PC-3 (cell line): Measurements from ENCODE around the gene SLC4A4. TPM values are rescaled to one million over a fixed set of nuclear protein-coding genes. Genes with fewer than 3 reads are reported as not detected.
A peak's percentile ranks its signal among the peaks of the same experiment; 100 is the strongest.

Experiments used
- ATAC-seq: fragments of 200-7000 bp; cut with Tn5 transposase; 2 replicates; pipeline ENCODE4 v1.9.1; 2020; ENCODE audit warnings: mild to moderate bottlenecking, moderate library complexity
- BruUV-seq: library from RNA; stranded (reverse); fragments of 400-500 nt; replicated peaks from 2 replicates; lab custom pipeline; 2021; lab: Mats Ljungman, UMichigan
- CTCF ChIA-PET: fragments of 300-600 bp; sonication (Branson Sonifier 250); formaldehyde crosslinking; loops from one replicate; lab custom pipeline; 2022; ENCODE audit warnings: antibody characterized with exemption; lab: Charles Lee
- POLR2A ChIA-PET: fragments of 300-600 bp; sonication (Branson Sonifier 250); formaldehyde crosslinking; loops from one replicate; lab custom pipeline; 2022; ENCODE audit warnings: antibody characterized with exemption; ENCODE audit not compliant: unreplicated experiment; lab: Charles Lee
- DNase-seq: peaks from one replicate; pipeline ENCODE4 v3.0.0-alpha.2; 2015
- H2AFZ ChIP-seq: fragments of 300-600 bp; sonication (generic); 2 replicates; pipeline ENCODE4 v1.6.0; 2016; ENCODE audit warnings: antibody characterized with exemption, low read length
- H3F3A ChIP-seq: fragments of 300-600 bp; sonication (generic); one replicate; pipeline ENCODE4 v1.6.0; 2017; ENCODE audit warnings: antibody characterized with exemption, low read length, control low read depth, mild to moderate bottlenecking; ENCODE audit not compliant: unreplicated experiment
- H3K27ac ChIP-seq: fragments of 300-600 bp; sonication (generic); 2 replicates; pipeline ENCODE4 v1.5.1; 2016; ENCODE audit warnings: mild to moderate bottlenecking, low read length
- H3K27me3 ChIP-seq: fragments of 300-600 bp; sonication (generic); 2 replicates; pipeline ENCODE4 v1.6.1; 2016; ENCODE audit warnings: low read length, mixed read lengths
- H3K36me3 ChIP-seq: fragments of 300-600 bp; sonication (generic); 2 replicates; pipeline ENCODE4 v1.6.1; 2016; ENCODE audit warnings: low read depth, mixed run types, low read length, mixed read lengths
- H3K4me1 ChIP-seq: fragments of 300-600 bp; sonication (generic); 2 replicates; pipeline ENCODE4 v1.5.1; 2016; ENCODE audit warnings: low read length; ENCODE audit not compliant: insufficient read depth
- H3K4me2 ChIP-seq: fragments of 300-600 bp; sonication (generic); 2 replicates; pipeline ENCODE4 v1.6.0; 2016; ENCODE audit warnings: low read length
- H3K4me3 ChIP-seq: fragments of 300-600 bp; sonication (generic); 2 replicates; pipeline ENCODE4 v1.5.1; 2016; ENCODE audit warnings: mild to moderate bottlenecking, low read length, mixed read lengths
- H3K79me2 ChIP-seq: fragments of 300-600 bp; sonication (generic); 2 replicates; pipeline ENCODE4 v1.6.1; 2017; ENCODE audit warnings: low read length, mixed read lengths
- H3K9ac ChIP-seq: fragments of 300-600 bp; sonication (generic); 2 replicates; pipeline ENCODE4 v1.6.0; 2016; ENCODE audit warnings: mild to moderate bottlenecking, low read length
- H3K9me2 ChIP-seq: fragments of 300-600 bp; sonication (generic); replicated peaks from 2 replicates; pipeline ENCODE4 v1.6.1; 2016; ENCODE audit warnings: mixed run types, low read length, mixed read lengths
- H3K9me3 ChIP-seq: fragments of 300-600 bp; sonication (generic); 2 replicates; pipeline ENCODE4 v1.6.1; 2016; ENCODE audit warnings: low read length, mixed read lengths
- H4K20me1 ChIP-seq: fragments of 300-600 bp; sonication (generic); 2 replicates; pipeline ENCODE4 v1.6.1; 2016; ENCODE audit warnings: low read length, mixed read lengths
- EZH2 ChIP-seq: fragments of 300-600 bp; sonication (generic); IDR thresholded peaks from one replicate; pipeline ENCODE4 v1.6.1; 2017; ENCODE audit warnings: antibody characterized with exemption, mild to moderate bottlenecking, low read length; ENCODE audit not compliant: unreplicated experiment
- EZH2phosphoT487 ChIP-seq: fragments of 300-600 bp; sonication (generic); IDR thresholded peaks from 2 replicates; pipeline ENCODE4 v1.6.1; 2018; ENCODE audit warnings: mild to moderate bottlenecking, antibody characterized with exemption, low read length, borderline replicate concordance
- intact Hi-C: fragments of 100-400 bp; cut with micrococcal nuclease; formaldehyde crosslinking; loops from 2 replicates; pipeline ENCODE4 v1.9.0; 2023
- total RNA-seq: library from RNA; depleted of rRNA; stranded (reverse); fragments of >200 nt; gene quantifications from 2 replicates; pipeline ENCODE4 v1.2.3, GENCODE V29; 2014
- TF ChIP-seq, protein P1 (sequence below): fragments of 300-600 bp; sonication (generic); conservative IDR thresholded peaks from 2 replicates; pipeline ENCODE4 v1.5.1; 2017; ENCODE audit warnings: antibody characterized with exemption, low read depth, mild to moderate bottlenecking, low read length

SLC4A4 gene
- total RNA-seq, 1 experiment from 2014 or later, result 0.47 TPM

GRCh38 chr4:71486550-71487343 is 147.9 kb downstream of the SLC4A4 start:
- Histone ChIP-seq H3K4me1 (no peaks in the 10 kb centered on the region), H3K4me3 (no peak overlapping the region), H3K4me2 (no peak overlapping the region), H3K9ac (no peak overlapping the region), H3K79me2 (no peaks in the 10 kb centered on the region), H4K20me1 (no peaks in the 10 kb centered on the region), H3K36me3 (no peaks in the 10 kb centered on the region), H3F3A (no peaks in the 10 kb centered on the region), H3K27ac (no peak overlapping the region), H3K9me2 (no peaks in the 10 kb centered on the region), H3K27me3 (no peaks in the 10 kb centered on the region), H2AFZ (no peak overlapping the region), H3K9me3 (no peaks in the 10 kb centered on the region)
- no peak for TF ChIP-seq EZH2phosphoT487
- TF ChIP-seq, protein P1, sequence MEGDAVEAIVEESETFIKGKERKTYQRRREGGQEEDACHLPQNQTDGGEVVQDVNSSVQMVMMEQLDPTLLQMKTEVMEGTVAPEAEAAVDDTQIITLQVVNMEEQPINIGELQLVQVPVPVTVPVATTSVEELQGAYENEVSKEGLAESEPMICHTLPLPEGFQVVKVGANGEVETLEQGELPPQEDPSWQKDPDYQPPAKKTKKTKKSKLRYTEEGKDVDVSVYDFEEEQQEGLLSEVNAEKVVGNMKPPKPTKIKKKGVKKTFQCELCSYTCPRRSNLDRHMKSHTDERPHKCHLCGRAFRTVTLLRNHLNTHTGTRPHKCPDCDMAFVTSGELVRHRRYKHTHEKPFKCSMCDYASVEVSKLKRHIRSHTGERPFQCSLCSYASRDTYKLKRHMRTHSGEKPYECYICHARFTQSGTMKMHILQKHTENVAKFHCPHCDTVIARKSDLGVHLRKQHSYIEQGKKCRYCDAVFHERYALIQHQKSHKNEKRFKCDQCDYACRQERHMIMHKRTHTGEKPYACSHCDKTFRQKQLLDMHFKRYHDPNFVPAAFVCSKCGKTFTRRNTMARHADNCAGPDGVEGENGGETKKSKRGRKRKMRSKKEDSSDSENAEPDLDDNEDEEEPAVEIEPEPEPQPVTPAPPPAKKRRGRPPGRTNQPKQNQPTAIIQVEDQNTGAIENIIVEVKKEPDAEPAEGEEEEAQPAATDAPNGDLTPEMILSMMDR, result no peak
- no TSS peak for BruUV-seq
- ChIA-PET CTCF (no interaction called here), POLR2A (interaction anchor here (0.8 kb wide), 1 partner anchor 81 kb away, joined by 15 read pairs; no protein-coding TSS in a partner anchor)
- ATAC-seq (no peak), DNase-seq (no peak)
- intact Hi-C loops, result loop anchor here (2.0 kb wide), 1 partner anchor 14 kb away; no protein-coding TSS in a partner anchor

DNA sequence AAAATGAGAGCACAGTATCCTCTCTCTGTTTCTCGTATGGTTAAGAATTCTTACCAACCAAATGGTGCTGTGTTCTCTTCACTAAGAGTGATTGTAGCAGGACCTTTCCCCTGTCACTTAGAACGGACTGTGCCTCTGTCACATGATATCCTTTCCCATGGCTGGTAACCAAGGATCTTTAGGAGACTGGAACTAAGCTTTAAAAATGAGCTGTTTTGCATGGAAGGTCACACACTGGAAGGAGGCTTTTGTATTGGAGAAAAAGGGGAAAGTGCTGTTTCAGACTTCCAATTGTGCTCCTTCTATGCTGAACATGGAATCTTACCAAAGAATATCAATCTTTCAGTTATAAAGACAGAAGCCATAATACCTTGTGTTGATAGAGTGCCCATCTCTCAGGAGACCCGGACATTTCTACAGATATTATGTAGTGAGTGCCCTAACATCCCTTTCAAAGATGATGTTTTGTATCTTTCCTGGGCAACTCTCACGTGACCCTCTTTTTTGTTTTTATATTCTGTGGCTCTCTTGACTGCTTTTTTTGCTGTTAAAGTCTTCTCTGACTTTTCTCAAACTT is 148.6 kb downstream of the SLC4A4 start:
- no peaks in the 10 kb centered on the region for H3F3A ChIP-seq
- ATAC-seq (no peak), DNase-seq (no peak)
- no peaks in the 10 kb centered on the region for H3K4me1 ChIP-seq
- intact Hi-C loops, result loop anchor here (2.0 kb wide), 1 partner anchor 15 kb away; no protein-coding TSS in a partner anchor
- no peaks in the 10 kb centered on the region for H3K9me3 ChIP-seq
- H3K9me2 ChIP-seq, result no peaks in the 10 kb centered on the region
- H3K9ac ChIP-seq, result no peak overlapping the region
- no peaks in the 10 kb centered on the region for H4K20me1 ChIP-seq
- TF ChIP-seq EZH2 (no peak), EZH2phosphoT487 (no peak)
- TF ChIP-seq, protein P1, result no peak
- no peak overlapping the region for H2AFZ ChIP-seq
- H3K36me3 ChIP-seq, result no peaks in the 10 kb centered on the region
- ChIA-PET CTCF (no interaction called here), POLR2A (interaction anchor here (0.6 to 0.8 kb wide), 2 partner anchors 82 to 782 kb away, joined by 6 to 15 read pairs; no protein-coding TSS in a partner anchor)
- no TSS peak for BruUV-seq
- no peak overlapping the region for H3K4me2 ChIP-seq
- no peaks in the 10 kb centered on the region for H3K27me3 ChIP-seq
- H3K27ac ChIP-seq, result no peak overlapping the region
- no peak overlapping the region for H3K4me3 ChIP-seq
- no peaks in the 10 kb centered on the region for H3K79me2 ChIP-seq

DNA sequence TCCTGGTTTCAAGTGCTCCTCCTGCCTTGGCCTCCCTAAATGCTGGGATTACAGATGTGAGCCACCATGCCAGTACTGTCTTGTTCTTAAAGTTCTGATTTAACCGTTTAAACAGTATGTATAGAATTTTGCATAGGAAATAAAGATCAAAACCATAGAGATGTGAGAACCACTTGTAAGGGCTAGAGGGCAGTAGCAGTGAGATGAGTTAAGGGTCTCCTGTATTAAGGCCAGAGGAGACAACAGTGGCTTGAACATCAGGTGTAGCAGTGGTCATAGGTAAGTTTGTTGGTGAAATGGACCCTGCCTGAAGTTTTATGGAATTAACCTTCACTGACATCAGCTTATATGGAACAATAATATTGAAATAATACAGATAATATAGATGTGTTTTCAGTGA is 155.7 kb downstream of the SLC4A4 start:
- H3K27ac ChIP-seq, result no peak overlapping the region
- H3K9me3 ChIP-seq, result no peaks in the 10 kb centered on the region
- DNase-seq (peak; percentile 25), ATAC-seq (no peak)
- no peaks in the 10 kb centered on the region for H4K20me1 ChIP-seq
- no peaks in the 10 kb centered on the region for H3K36me3 ChIP-seq
- peaks cover 17% of the 10 kb centered on the region for H3K4me1 ChIP-seq
- H3K4me2 ChIP-seq, result no peak overlapping the region
- no peaks in the 10 kb centered on the region for H3K79me2 ChIP-seq
- no peaks in the 10 kb centered on the region for H3K9me2 ChIP-seq
- TF ChIP-seq EZH2 (no peak), EZH2phosphoT487 (no peak)
- TF ChIP-seq, protein P1, result peak; percentile 60
- no peaks in the 10 kb centered on the region for H3F3A ChIP-seq
- H2AFZ ChIP-seq, result no peak overlapping the region
- H3K9ac ChIP-seq, result no peak overlapping the region
- no peak overlapping the region for H3K4me3 ChIP-seq
- ChIA-PET POLR2A (no interaction called here), CTCF (no interaction called here)
- intact Hi-C loops, result loop anchor here (10.0 kb wide), 1 partner anchor 310 kb away; no protein-coding TSS in a partner anchor
- H3K27me3 ChIP-seq, result no peaks in the 10 kb centered on the region
- no TSS peak for BruUV-seq
